Stomach smooth muscle (tissue), 2 donors: ENCODE results near the gene CFAP97.
"Not testable (repeated sequence)": the region's sequence is repeated elsewhere in the genome, so short reads cannot be mapped to it uniquely, and the experiment has no call there.

Experiments
- H3K27ac ChIP-seq: one replicate; pipeline ENCODE4 v1.7.0; 2013; ENCODE audit warnings: mild to moderate bottlenecking, low read length, inconsistent platforms
- H3K27me3 ChIP-seq, 2 donors: one replicate each; pipeline ENCODE4 v1.7.0; 2013; ENCODE audit warnings: low read length in 2 of 2; ENCODE audit not compliant: insufficient read depth in 2 of 2, control insufficient read depth in 1 of 2
- H3K36me3 ChIP-seq, 2 donors: one replicate each; pipeline ENCODE4 v1.7.0; 2013; ENCODE audit warnings: low read length in 2 of 2; ENCODE audit not compliant: control insufficient read depth in 2 of 2, insufficient read depth in 2 of 2
- H3K4me1 ChIP-seq: one replicate; pipeline ENCODE4 v1.7.0; 2013; ENCODE audit warnings: low read length; ENCODE audit not compliant: control insufficient read depth, insufficient read depth
- H3K4me3 ChIP-seq, 2 donors: one replicate each; pipeline ENCODE4 v1.7.0; 2013; ENCODE audit warnings: low read length in 2 of 2
- H3K9ac ChIP-seq, 2 donors: one replicate each; pipeline ENCODE4 v1.7.0; 2013; ENCODE audit warnings: low read length in 2 of 2, mild to moderate bottlenecking in 1 of 2
- H3K9me3 ChIP-seq, 2 donors: one replicate each; pipeline ENCODE4 v1.7.0; 2013; ENCODE audit warnings: low read length in 2 of 2; ENCODE audit not compliant: control insufficient read depth in 2 of 2
- donor health status: healthy.
- donor health status: Pancreatic carcinoma.

Gene CFAP97

GRCh38 chr4:185203486-185204237, at the start of gene CFAP97:
Gene CFAP97, minus strand, starts transcription at chr4:185204000. Its CDS starts 12,804 bp downstream, at chr4:185191196.
- Histone ChIP-seq H3K4me1 (peaks cover 8% of the 10 kb centered on the region), H3K9me3 (no peaks in the 10 kb centered on the region), H3K4me3 (peak within 1 kb of the TSS; percentile 71 to 80), H3K36me3 (no peaks in the 10 kb centered on the region), H3K9ac (peak within 1 kb of the TSS; percentile 78 to 81), H3K27ac (peak within 1 kb of the TSS; percentile 92), H3K27me3 (no peaks in the 10 kb centered on the region)

GRCh38 chr4:185249105-185249504, 45.3 kb upstream of the CFAP97 start:
- Histone ChIP-seq H3K9ac (no peak overlapping the region), H3K27me3 (no peaks in the 10 kb centered on the region), H3K9me3 (no peaks in the 10 kb centered on the region), H3K4me3 (no peak overlapping the region), H3K27ac (no peak overlapping the region), H3K36me3 (no peaks in the 10 kb centered on the region), H3K4me1 (no peaks in the 10 kb centered on the region)

GRCh38 chr4:185248393-185249039, 44.7 kb upstream of the CFAP97 start:
- H3K4me1 ChIP-seq = no peaks in the 10 kb centered on the region
- H3K36me3 ChIP-seq = no peaks in the 10 kb centered on the region
- no peak overlapping the region for H3K9ac ChIP-seq
- H3K4me3 ChIP-seq = no peak overlapping the region
- no peaks in the 10 kb centered on the region for H3K27me3 ChIP-seq
- no peak overlapping the region for H3K27ac ChIP-seq
- no peaks in the 10 kb centered on the region for H3K9me3 ChIP-seq

GRCh38 chr4:185247151-185247550, 43.4 kb upstream of the CFAP97 start:
- peaks cover 2% of the 10 kb centered on the region for H3K4me1 ChIP-seq
- H3K27ac ChIP-seq = no peak overlapping the region
- no peak overlapping the region for H3K4me3 ChIP-seq
- H3K36me3 ChIP-seq = no peaks in the 10 kb centered on the region
- no peaks in the 10 kb centered on the region for H3K27me3 ChIP-seq
- H3K9me3 ChIP-seq = no peaks in the 10 kb centered on the region
- no peak overlapping the region for H3K9ac ChIP-seq

- Histone ChIP-seq H3K27me3 (no peaks in the 10 kb centered on the region), H3K4me3 (no peak overlapping the region), H3K4me1 (peaks cover 2% of the 10 kb centered on the region), H3K36me3 (no peaks in the 10 kb centered on the region), H3K9me3 (no peaks in the 10 kb centered on the region), H3K9ac (no peak overlapping the region), H3K27ac (no peak overlapping the region)
Observed at GRCh38 chr4:185246453-185246852, 42.7 kb upstream of the CFAP97 start.

- Histone ChIP-seq H3K4me1 (peaks cover 2% of the 10 kb centered on the region), H3K27ac (no peak overlapping the region), H3K27me3 (no peaks in the 10 kb centered on the region), H3K9me3 (no peaks in the 10 kb centered on the region), H3K4me3 (no peak overlapping the region), H3K9ac (no peak overlapping the region), H3K36me3 (no peaks in the 10 kb centered on the region)
Observed at GRCh38 chr4:185244763-185245162, 41.0 kb upstream of the CFAP97 start.

- H3K36me3 ChIP-seq = no peaks in the 10 kb centered on the region
- H3K4me1 ChIP-seq = peaks cover 2% of the 10 kb centered on the region
- no peaks in the 10 kb centered on the region for H3K27me3 ChIP-seq
- no peaks in the 10 kb centered on the region for H3K9me3 ChIP-seq
- no peak overlapping the region for H3K27ac ChIP-seq
- H3K4me3 ChIP-seq = no peak overlapping the region
- H3K9ac ChIP-seq = no peak overlapping the region
Observed at GRCh38 chr4:185243879-185244278, 40.1 kb upstream of the CFAP97 start.

GRCh38 chr4:185242749-185243533, 39.1 kb upstream of the CFAP97 start:
- H3K27ac ChIP-seq = no peak overlapping the region

GRCh38 chr4:185240486-185240885, 36.7 kb upstream of the CFAP97 start:
- not testable (repeated sequence) for H3K9me3 ChIP-seq, H3K4me1 ChIP-seq, H3K4me3 ChIP-seq, H3K36me3 ChIP-seq, H3K9ac ChIP-seq, H3K27me3 ChIP-seq, H3K27ac ChIP-seq

More at GRCh38 chr4:185242749-185243533, 39.1 kb upstream of the CFAP97 start:
- no peak overlapping the region for H3K9ac ChIP-seq
- no peak overlapping the region for H3K4me3 ChIP-seq
- H3K4me1 ChIP-seq = peaks cover 2% of the 10 kb centered on the region
- no peaks in the 10 kb centered on the region for H3K9me3 ChIP-seq
- no peaks in the 10 kb centered on the region for H3K27me3 ChIP-seq
- H3K36me3 ChIP-seq = no peaks in the 10 kb centered on the region

GRCh38 chr4:185238750-185239149, 35.0 kb upstream of the CFAP97 start:
- H3K4me1 ChIP-seq = peaks cover 2% of the 10 kb centered on the region
- H3K9me3 ChIP-seq = no peaks in the 10 kb centered on the region
- no peak overlapping the region for H3K4me3 ChIP-seq
- no peak overlapping the region for H3K27ac ChIP-seq
- H3K27me3 ChIP-seq = no peaks in the 10 kb centered on the region
- H3K36me3 ChIP-seq = no peaks in the 10 kb centered on the region
- no peak overlapping the region for H3K9ac ChIP-seq
